A673 (cell line): Measurements from ENCODE around the gene SMIM44.

Source experiments
- EZH2 ChIP-seq: fragments of 200-600 bp; sonication (generic); IDR thresholded peaks from 2 replicates; pipeline ENCODE4 v1.6.1; 2017; ENCODE audit warnings: borderline replicate concordance, low read depth, mild to moderate bottlenecking, mixed read lengths, antibody characterized with exemption, low read length; ENCODE audit not compliant: poor library complexity, severe bottlenecking
- TF ChIP-seq, protein P1 (sequence below): fragments of 300-800, 200-600 bp; sonication (generic); conservative IDR thresholded peaks from 2 replicates; pipeline ENCODE4 v1.5.1; 2017; ENCODE audit warnings: low read depth, mild to moderate bottlenecking, antibody characterized with exemption, low read length, moderate library complexity, mixed read lengths

DNA sequence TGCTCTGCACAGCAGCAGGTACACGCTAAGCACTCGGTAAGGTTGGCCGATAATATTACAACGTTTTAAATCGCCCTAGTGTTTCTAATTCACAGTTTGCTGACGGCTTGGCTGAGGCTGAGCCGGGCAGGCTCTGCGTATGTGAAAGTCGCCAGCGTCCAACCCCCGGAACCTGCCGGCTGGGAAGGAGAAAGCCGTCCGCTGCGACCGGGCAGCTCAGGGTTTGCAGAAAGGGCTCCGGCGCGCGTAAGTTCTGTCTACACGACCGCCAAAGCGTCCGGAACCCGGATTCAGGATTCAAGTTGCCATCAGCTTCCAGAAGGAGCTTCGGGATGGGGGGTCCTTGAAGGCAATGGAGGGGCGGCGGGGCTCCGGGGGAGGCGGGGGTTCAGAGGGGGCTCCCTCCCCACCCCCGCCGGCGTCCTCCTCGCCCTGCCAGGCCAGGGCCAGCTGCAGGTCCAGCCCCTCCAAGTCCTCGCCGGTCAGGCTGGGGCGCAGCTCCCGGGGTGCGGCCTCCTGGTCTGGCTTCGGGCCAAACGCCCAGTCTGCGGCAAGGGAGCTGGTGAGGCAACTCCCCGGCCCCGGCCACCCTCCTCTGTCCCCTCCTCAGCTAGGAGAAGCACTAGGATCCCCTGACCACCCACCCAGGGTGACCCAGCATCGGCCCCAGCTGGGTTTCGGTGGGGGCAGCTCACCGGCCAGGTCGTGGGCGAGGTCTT lies 575 bp downstream of the SMIM44 start:
- TF ChIP-seq, protein P1, sequence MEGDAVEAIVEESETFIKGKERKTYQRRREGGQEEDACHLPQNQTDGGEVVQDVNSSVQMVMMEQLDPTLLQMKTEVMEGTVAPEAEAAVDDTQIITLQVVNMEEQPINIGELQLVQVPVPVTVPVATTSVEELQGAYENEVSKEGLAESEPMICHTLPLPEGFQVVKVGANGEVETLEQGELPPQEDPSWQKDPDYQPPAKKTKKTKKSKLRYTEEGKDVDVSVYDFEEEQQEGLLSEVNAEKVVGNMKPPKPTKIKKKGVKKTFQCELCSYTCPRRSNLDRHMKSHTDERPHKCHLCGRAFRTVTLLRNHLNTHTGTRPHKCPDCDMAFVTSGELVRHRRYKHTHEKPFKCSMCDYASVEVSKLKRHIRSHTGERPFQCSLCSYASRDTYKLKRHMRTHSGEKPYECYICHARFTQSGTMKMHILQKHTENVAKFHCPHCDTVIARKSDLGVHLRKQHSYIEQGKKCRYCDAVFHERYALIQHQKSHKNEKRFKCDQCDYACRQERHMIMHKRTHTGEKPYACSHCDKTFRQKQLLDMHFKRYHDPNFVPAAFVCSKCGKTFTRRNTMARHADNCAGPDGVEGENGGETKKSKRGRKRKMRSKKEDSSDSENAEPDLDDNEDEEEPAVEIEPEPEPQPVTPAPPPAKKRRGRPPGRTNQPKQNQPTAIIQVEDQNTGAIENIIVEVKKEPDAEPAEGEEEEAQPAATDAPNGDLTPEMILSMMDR: no peak
- no peak for TF ChIP-seq EZH2
